ENCODE results near the gene INTS4. TPM values are rescaled to one million over a fixed set of nuclear protein-coding genes. Genes with fewer than 3 reads are reported as not detected.
"Not testable (repeated sequence)": the region's sequence is repeated elsewhere in the genome, so short reads cannot be mapped to it uniquely, and the experiment has no call there.

INTS4 gene
- total RNA-seq, 1 experiment from 2014 or later, result 42.7 TPM

GRCh38 chr11:78015878-78016277 is 21.4 kb upstream of the INTS4 start:
- Histone ChIP-seq H3K4me3 (ENCODE audit: low read length) (no peak overlapping the region), H3K9ac (ENCODE audit: low read length) (no peak overlapping the region), H3K9me2 (replicated peaks; ENCODE audit: insufficient read depth, low read length) (no peaks in the 10 kb centered on the region), H3K4me1 (ENCODE audit: low read length) (peaks cover 8% of the 10 kb centered on the region), H2AFZ (ENCODE audit: low read length) (no peak overlapping the region), H4K20me1 (ENCODE audit: insufficient read depth, low read depth, low read length) (no peaks in the 10 kb centered on the region), H3K27ac (ENCODE audit: low read length) (no peak overlapping the region), H3K9me3 (ENCODE audit: low read length) (no peaks in the 10 kb centered on the region), H3K4me2 (ENCODE audit: low read depth, low read length, poor library complexity, severe bottlenecking) (no peak overlapping the region), H3K79me2 (ENCODE audit: low read length) (no peaks in the 10 kb centered on the region), H3K27me3 (ENCODE audit: low read length) (no peaks in the 10 kb centered on the region), H3K36me3 (ENCODE audit: insufficient read depth, low read length) (no peaks in the 10 kb centered on the region)
- DNase-seq, result no peak

DNA sequence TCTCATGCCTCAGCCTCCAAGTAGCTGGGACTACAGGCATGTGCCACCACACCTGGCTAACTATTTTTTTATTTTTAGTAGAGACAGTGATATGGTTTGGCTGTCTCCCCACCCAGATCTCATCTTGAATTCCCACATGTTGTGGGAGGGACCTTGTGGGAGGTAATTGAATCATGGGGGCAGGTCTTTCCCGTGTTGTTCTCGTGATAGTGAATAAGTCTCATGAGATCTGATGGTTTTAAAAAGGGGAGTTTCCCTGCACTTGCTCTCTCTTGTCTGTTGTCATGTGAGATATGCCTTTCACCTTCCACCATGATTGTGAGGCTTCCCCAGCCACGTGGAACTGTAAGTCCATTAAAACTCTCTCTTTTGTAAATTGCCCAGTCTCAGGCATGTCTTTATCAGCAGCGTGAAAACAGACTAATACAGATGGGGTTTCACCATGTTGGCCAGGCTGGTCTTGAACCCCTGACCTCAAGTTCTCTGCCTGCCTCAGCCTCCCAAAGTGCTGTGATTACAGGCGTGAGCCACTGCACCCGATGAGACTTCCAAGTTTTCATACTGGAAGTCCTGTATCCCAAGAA is 20.6 kb upstream of the INTS4 start:
- not testable (repeated sequence) for H3K27me3 ChIP-seq (ENCODE audit: low read length); H3K4me2 ChIP-seq (ENCODE audit: low read depth, low read length, poor library complexity, severe bottlenecking); H3K4me3 ChIP-seq (ENCODE audit: low read length); H3K9me3 ChIP-seq (ENCODE audit: low read length); H3K79me2 ChIP-seq (ENCODE audit: low read length); H3K27ac ChIP-seq (ENCODE audit: low read length); H3K9me2 ChIP-seq (replicated peaks; ENCODE audit: insufficient read depth, low read length); DNase-seq; H3K9ac ChIP-seq (ENCODE audit: low read length); H4K20me1 ChIP-seq (ENCODE audit: insufficient read depth, low read depth, low read length); H3K36me3 ChIP-seq (ENCODE audit: insufficient read depth, low read length); H2AFZ ChIP-seq (ENCODE audit: low read length); H3K4me1 ChIP-seq (ENCODE audit: low read length)

DNA sequence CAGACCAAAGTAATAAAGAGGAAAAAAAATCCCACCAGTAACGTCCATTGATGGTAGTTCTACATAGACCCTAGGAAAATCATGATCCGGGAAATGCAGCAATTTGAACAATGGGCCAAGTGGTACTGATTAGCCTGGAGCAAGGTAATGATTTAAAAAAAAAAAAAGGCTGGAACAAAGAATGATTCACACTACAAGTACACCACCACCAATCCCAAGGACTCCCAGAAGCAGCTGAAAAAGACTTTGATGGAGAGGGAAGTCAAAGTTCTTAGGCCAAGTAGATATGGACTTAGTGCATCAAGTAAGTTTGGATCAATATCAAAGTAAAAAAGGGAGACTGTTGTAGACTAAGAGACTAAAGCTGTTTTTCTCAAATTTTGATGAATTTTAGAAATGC is 16.8 kb upstream of the INTS4 start:
- no peaks in the 10 kb centered on the region for H3K9me3 ChIP-seq (ENCODE audit: low read length)
- no peak for DNase-seq
- no peaks in the 10 kb centered on the region for H3K27me3 ChIP-seq (ENCODE audit: low read length)
- H3K4me1 ChIP-seq (ENCODE audit: low read length), result peaks cover 6% of the 10 kb centered on the region
- no peaks in the 10 kb centered on the region for H3K36me3 ChIP-seq (ENCODE audit: insufficient read depth, low read length)
- H3K27ac ChIP-seq (ENCODE audit: low read length), result no peak overlapping the region
- no peak overlapping the region for H3K4me3 ChIP-seq (ENCODE audit: low read length)
- no peak overlapping the region for H3K4me2 ChIP-seq (ENCODE audit: low read depth, low read length, poor library complexity, severe bottlenecking)
- H3K9me2 ChIP-seq (replicated peaks; ENCODE audit: insufficient read depth, low read length), result no peaks in the 10 kb centered on the region
- H4K20me1 ChIP-seq (ENCODE audit: insufficient read depth, low read depth, low read length), result no peaks in the 10 kb centered on the region
- no peak overlapping the region for H3K9ac ChIP-seq (ENCODE audit: low read length)
- H2AFZ ChIP-seq (ENCODE audit: low read length), result no peak overlapping the region
- H3K79me2 ChIP-seq (ENCODE audit: low read length), result no peaks in the 10 kb centered on the region

- Histone ChIP-seq H2AFZ (ENCODE audit: low read length) (no peak overlapping the region), H4K20me1 (ENCODE audit: insufficient read depth, low read depth, low read length) (no peaks in the 10 kb centered on the region), H3K9me3 (ENCODE audit: low read length) (no peaks in the 10 kb centered on the region), H3K9ac (ENCODE audit: low read length) (no peak overlapping the region), H3K9me2 (replicated peaks; ENCODE audit: insufficient read depth, low read length) (no peaks in the 10 kb centered on the region), H3K27ac (ENCODE audit: low read length) (no peak overlapping the region), H3K4me3 (ENCODE audit: low read length) (no peak overlapping the region), H3K4me2 (ENCODE audit: low read depth, low read length, poor library complexity, severe bottlenecking) (no peak overlapping the region), H3K79me2 (ENCODE audit: low read length) (no peaks in the 10 kb centered on the region), H3K4me1 (ENCODE audit: low read length) (peaks cover under 1% of the 10 kb centered on the region; the same call in 1 of the 2 replicates), H3K36me3 (ENCODE audit: insufficient read depth, low read length) (no peaks in the 10 kb centered on the region), H3K27me3 (ENCODE audit: low read length) (no peaks in the 10 kb centered on the region)
- DNase-seq, result no peak
These were observed 16.3 kb upstream of the INTS4 start for GRCh38 chr11:78010755-78011154.

DNA sequence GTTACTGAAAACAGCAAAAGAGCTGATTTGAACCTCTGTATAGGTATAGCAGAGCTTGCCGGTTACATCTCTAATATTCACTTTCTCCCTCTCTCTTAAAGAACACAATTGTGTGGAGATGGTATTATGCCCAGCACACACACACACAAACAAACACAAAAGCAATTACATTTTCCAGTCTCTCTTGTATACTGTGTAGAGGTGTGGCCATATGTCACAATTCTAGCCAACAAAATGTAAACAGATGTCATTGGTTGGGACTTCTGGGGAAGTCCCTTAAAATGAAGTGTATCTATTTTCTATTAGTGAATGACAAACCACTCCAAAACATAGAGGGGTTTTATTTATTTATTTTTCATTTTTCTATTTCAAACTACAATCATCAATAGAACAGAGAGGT is 15.8 kb upstream of the INTS4 start:
- Histone ChIP-seq H2AFZ (ENCODE audit: low read length) (no peak overlapping the region), H3K4me2 (ENCODE audit: low read depth, low read length, poor library complexity, severe bottlenecking) (no peak overlapping the region), H3K4me1 (ENCODE audit: low read length) (no peaks in the 10 kb centered on the region), H3K27ac (ENCODE audit: low read length) (no peak overlapping the region), H3K9me2 (replicated peaks; ENCODE audit: insufficient read depth, low read length) (no peaks in the 10 kb centered on the region), H3K27me3 (ENCODE audit: low read length) (no peaks in the 10 kb centered on the region), H3K36me3 (ENCODE audit: insufficient read depth, low read length) (no peaks in the 10 kb centered on the region), H3K4me3 (ENCODE audit: low read length) (no peak overlapping the region), H3K9me3 (ENCODE audit: low read length) (no peaks in the 10 kb centered on the region), H3K9ac (ENCODE audit: low read length) (no peak overlapping the region), H4K20me1 (ENCODE audit: insufficient read depth, low read depth, low read length) (no peaks in the 10 kb centered on the region), H3K79me2 (ENCODE audit: low read length) (no peaks in the 10 kb centered on the region)
- no peak for DNase-seq

DNA sequence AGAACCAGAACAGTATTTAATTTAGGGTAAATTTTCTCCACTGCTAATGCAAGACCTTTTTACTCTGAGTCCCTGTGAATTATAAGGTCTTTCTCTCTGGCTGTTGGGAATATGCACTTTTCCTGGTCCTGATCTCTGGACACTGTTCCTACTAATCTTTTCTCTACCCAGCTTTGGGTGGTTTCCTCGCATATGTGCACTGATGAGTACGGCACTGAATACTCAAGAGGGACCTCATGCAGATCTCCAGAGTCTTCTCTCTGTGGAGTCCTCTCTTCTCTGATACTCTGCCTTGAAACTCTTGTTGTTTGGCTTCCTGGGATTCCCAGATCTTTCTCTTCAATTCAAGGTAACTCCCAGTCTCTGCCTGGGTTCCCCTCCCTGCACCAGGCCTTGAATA is 14.6 kb upstream of the INTS4 start:
- Histone ChIP-seq H3K27ac (ENCODE audit: low read length) (no peak overlapping the region), H3K79me2 (ENCODE audit: low read length) (no peaks in the 10 kb centered on the region), H3K4me3 (ENCODE audit: low read length) (no peak overlapping the region), H3K4me2 (ENCODE audit: low read depth, low read length, poor library complexity, severe bottlenecking) (no peak overlapping the region), H3K27me3 (ENCODE audit: low read length) (no peaks in the 10 kb centered on the region), H2AFZ (ENCODE audit: low read length) (no peak overlapping the region), H3K36me3 (ENCODE audit: insufficient read depth, low read length) (no peaks in the 10 kb centered on the region), H3K9me3 (ENCODE audit: low read length) (no peaks in the 10 kb centered on the region), H3K4me1 (ENCODE audit: low read length) (no peaks in the 10 kb centered on the region), H3K9me2 (replicated peaks; ENCODE audit: insufficient read depth, low read length) (no peaks in the 10 kb centered on the region), H4K20me1 (ENCODE audit: insufficient read depth, low read depth, low read length) (no peaks in the 10 kb centered on the region), H3K9ac (ENCODE audit: low read length) (no peak overlapping the region)
- DNase-seq, result no peak

GRCh38 chr11:78000193-78000592 is 5.7 kb upstream of the INTS4 start:
- DNase-seq, result peak; percentile 87
- Histone ChIP-seq H3K9me2 (replicated peaks; ENCODE audit: insufficient read depth, low read length) (no peaks in the 10 kb centered on the region), H3K9me3 (ENCODE audit: low read length) (no peaks in the 10 kb centered on the region), H3K4me2 (ENCODE audit: low read depth, low read length, poor library complexity, severe bottlenecking) (no peak overlapping the region), H4K20me1 (ENCODE audit: insufficient read depth, low read depth, low read length) (no peaks in the 10 kb centered on the region), H3K9ac (ENCODE audit: low read length) (no peak overlapping the region), H3K27me3 (ENCODE audit: low read length) (no peaks in the 10 kb centered on the region), H3K36me3 (ENCODE audit: insufficient read depth, low read length) (no peaks in the 10 kb centered on the region), H3K27ac (ENCODE audit: low read length) (no peak overlapping the region), H3K4me3 (ENCODE audit: low read length) (no peak overlapping the region), H3K4me1 (ENCODE audit: low read length) (peaks cover 11% of the 10 kb centered on the region), H2AFZ (ENCODE audit: low read length) (no peak overlapping the region), H3K79me2 (ENCODE audit: low read length) (no peaks in the 10 kb centered on the region; the same call in 1 of the 2 replicates)

DNA sequence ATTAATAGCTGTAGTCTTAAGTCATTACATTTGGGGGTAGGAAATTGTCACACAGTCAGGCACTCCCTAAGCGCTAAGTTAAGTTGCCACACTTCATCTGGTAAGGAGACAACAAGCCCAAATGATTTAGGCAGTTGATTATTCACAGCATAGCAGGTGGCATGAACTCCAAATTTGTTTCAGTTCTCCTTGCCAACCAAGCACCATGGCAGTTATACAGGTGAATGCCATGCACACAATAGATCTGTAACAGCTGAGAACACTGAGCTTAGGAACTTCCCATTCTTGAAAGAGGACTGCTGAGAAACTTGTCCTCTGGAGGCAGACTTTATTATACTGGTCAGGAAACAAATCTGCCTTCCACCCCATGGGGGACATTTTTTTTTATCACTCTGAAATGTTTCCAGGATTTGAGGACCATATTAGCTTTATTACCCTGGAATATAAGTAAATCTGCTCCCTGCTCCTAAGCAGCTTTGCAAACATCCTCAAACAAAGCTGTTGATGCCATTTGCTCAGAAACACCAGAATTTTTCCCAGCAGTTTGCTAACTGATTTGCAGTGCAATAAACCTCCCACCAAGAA is 5.1 kb upstream of the INTS4 start:
- DNase-seq, result no peak
- Histone ChIP-seq H3K79me2 (ENCODE audit: low read length) (no peaks in the 10 kb centered on the region; the same call in 1 of the 2 replicates), H3K9me2 (replicated peaks; ENCODE audit: insufficient read depth, low read length) (no peaks in the 10 kb centered on the region), H3K9me3 (ENCODE audit: low read length) (no peaks in the 10 kb centered on the region), H3K27ac (ENCODE audit: low read length) (no peak overlapping the region), H4K20me1 (ENCODE audit: insufficient read depth, low read depth, low read length) (no peaks in the 10 kb centered on the region), H3K36me3 (ENCODE audit: insufficient read depth, low read length) (no peaks in the 10 kb centered on the region), H3K9ac (ENCODE audit: low read length) (no peak overlapping the region), H3K27me3 (ENCODE audit: low read length) (no peaks in the 10 kb centered on the region), H3K4me3 (ENCODE audit: low read length) (no peak overlapping the region), H3K4me1 (ENCODE audit: low read length) (peaks cover 13% of the 10 kb centered on the region), H3K4me2 (ENCODE audit: low read depth, low read length, poor library complexity, severe bottlenecking) (no peak overlapping the region), H2AFZ (ENCODE audit: low read length) (no peak overlapping the region)

Data from Karpas-422 (cell line).